Neural progenitor cell (in vitro differentiated cells): ENCODE measurements around the gene ZFP82.

Experiments
- CTCF ChIP-seq: fragments of 200-600 bp; sonication (generic); IDR thresholded peaks from 2 replicates; pipeline ENCODE4 v1.5.1; 2017; ENCODE audit warnings: antibody characterized with exemption, mild to moderate bottlenecking
- EZH2 ChIP-seq: fragments of 200-600 bp; sonication (generic); IDR thresholded peaks from 2 replicates; pipeline ENCODE4 v1.6.1; 2017; ENCODE audit warnings: antibody characterized with exemption, mild to moderate bottlenecking, moderate library complexity

- TF ChIP-seq CTCF, result no peak
- TF ChIP-seq EZH2, result no peak
Observed at GRCh38 chr19:36404498-36404897, 13.9 kb downstream of the ZFP82 start.
